Left forelimb (tissue), 1 donor: ENCODE measurements around the gene OPN1SW.

Experiments
- DNase-seq: peaks from one replicate; pipeline ENCODE4 v3.0.0-alpha.2; 2018; ENCODE audit warnings: low spot score

Gene OPN1SW

DNA sequence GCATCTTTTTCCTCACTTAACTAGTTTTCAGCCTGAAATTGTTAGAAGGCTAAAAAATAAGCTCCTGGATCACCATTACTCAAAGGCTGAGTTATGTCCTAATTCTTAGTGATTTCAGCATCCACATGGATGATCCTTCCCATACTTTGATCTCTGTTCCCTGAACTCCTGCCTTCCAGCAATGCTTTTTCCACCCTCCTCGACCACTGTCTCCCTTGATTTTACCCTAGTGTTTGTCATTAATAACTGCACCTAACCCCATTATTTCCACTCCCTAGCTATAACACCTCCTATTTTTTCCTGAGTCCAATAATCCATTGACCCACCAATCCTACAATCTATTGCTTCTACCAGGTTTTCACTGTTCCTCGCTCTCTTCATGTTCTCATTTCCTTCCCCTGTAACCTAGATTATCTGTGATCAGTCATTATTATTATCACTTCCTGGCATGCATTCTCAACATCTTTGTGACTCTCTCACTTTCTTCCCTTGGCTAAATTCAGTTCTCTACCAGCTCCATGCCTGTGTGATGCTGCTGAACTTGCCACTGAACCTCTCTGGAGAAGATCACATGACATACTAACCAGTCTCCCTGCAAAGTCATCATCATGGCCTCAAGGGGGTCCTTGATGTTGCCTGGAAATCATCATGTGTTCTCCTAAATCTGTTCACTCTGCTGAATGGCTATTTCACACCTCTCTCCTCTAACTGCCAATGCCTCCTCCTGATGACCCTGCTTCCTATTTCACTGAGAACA lies 42.9 kb downstream of the OPN1SW start:
- DNase-seq: no peak

DNA sequence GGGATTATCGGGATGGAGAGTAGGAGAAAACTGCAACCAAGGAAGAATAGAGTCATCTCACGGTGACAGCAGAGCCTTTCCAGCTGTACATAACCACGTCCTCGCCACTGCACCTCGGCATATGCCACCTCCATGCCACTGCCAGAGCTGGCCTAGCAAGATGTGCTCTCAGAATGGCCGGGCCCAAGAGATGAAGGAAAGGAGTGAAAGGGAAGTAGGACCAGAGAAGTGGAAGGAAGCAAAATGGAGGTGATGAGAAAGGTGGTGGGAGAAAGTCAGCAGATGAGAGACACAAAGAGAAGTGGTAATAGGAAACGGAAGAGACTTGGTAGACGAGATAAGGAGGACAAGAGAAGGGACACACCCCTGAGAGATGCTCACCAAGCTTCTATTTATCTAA lies 44.4 kb downstream of the OPN1SW start:
- DNase-seq: no peak

DNA sequence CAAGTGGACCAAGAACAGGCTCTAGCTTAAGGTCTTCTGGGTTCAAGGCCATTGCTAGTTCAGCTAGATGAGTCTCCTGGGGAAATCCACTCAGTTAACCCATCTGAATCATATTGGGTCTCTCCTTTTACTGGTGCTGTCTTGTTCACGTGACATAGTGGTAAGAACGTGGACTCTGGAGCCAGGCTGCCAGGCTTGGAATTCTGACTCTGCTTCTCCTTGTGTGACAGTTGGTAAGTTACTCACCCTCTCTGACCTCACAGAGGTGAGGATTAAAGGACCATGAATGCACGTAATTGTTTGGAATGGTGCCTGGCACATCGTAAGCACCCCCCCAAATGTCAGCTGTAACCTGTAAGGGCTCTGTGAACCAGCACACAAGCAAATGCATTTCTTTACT lies 46.1 kb downstream of the OPN1SW start:
- DNase-seq: no peak

DNA sequence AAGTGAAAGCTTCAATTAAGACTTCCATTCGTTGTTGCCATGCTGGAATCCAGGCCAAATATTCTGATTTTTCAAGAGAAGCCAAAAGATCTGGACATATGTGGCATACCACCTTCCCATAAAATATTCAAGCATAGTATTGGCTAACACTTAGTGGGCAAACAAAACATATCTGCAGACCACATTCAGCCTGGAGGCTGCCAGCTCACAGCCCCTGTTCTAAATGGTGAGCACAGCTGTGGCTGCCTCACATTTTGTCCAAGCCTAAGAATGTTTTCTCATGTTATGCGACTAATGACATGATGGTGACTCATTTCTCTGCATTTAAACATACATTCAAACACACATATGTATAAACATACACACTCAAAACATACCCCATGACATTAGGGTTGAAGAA lies 47.0 kb downstream of the OPN1SW start:
- DNase-seq: no peak

DNA sequence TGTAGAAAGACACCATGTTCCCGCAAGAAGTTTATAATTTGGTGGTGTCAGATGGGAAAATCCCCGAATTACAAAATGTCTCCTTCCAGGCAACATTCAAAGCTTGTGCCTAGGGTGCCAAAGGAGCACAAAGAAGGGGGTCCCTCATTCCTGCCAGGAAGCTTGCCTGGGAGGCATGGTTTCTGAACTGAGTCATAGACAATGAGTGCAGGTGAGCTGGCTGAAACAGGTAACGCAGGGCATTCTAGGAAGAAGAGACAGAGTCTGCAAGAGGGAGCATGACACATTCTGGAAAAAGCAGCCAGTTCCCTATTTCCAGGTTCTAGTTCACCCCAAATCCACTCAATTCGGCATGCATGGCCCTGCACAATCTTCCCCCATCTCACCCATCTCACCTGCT lies 48.4 kb downstream of the OPN1SW start:
- DNase-seq: no peak

DNA sequence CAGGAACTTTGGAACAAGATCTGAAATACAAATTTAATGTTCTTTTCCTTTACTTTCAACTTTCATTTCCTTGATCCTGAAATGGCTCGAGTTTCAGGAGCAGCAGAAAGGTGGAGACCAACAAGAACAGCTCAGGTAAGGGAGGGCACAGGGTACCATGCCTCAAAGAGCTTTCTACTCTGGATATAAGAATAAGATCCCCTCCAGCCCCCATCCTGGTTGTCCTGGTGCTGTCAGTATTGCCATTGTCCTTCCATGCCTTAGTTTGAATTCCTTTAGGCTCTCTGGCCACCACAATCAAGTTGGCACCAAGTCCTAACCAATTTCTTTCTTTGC lies 48.9 kb downstream of the OPN1SW start:
- no peak for DNase-seq

DNA sequence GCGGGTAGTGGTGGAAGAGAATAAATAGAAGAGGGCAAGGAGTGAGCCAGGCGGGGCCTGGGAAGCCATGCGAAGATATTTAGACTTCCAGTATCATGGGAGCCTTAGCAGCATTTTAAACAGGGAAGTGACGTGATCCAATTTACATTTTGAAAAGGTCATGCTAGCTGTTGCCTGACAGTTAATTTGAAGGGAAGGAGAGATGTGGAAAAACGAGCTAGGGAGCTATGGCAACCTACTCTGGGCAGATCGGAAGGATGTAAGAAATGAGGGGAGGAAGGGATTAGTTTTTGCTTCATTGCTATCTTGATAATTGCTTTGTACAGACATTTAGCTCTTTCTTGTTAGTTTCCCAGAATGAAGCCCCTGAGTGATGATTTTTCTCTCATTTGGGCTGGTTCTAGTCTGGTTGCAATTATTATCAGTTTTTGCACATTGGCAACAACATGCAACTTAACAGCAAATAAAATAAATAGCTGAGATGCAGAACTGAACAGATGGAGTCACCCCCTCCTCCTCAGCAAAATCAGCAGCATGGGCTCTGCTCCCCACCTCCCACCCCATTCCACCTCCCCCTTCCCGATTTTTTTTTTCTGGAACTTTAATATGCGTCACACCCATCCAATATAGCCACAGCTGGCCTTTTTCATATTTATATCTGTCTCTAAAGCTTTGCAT lies 49.4 kb downstream of the OPN1SW start:
- DNase-seq: no peak

DNA sequence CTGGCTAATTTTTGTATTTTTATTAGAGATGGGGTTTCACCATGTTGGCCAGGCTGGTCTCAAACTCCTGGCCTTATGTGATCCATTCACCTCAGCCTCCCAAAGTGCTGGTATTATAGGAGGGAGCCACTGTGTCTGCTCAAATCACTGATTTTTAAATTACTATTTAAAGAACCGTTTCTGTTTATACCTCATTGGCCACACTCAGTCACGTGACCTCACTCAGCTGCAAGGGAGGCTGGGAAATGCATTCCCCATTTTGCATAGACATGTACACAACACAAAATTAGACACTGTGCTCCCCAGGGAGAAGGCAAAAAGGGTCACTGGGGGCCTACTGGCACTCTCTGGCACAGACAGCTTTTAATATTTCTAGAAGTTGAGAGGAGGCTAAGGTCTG lies 50.1 kb downstream of the OPN1SW start:
- DNase-seq: no peak

DNA sequence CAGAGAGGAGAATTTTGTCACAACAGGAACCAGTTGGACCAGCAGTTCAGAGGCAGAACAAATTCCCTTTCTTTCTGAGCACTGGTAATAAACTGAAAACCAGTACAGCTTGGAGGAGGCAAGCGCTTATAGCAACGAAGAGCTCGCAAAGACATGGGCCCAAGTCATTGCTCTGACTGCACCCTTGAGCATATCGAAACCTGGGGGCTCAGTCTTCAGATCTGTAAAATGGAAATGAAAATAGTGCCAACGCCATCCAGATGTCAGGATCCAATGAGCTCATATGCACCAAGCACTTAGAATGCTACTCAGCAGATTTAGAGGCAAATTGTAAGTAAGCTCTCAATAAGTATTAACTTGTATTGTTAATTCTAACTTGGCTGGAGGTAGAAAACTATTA lies 50.9 kb downstream of the OPN1SW start:
- DNase-seq: no peak
